Activated CD4-positive, alpha-beta T cell treated with anti-CD3 and anti-CD28 coated beads, Interleukin-2, amount 10 ng/mL, durations not matched to agents 24 days and 14 days (primary cell): ENCODE data around the gene C21orf91. TPM values are rescaled to one million over a fixed set of nuclear protein-coding genes. Genes with fewer than 3 reads are reported as not detected.
A peak's percentile ranks its signal among the peaks of the same experiment; 100 is the strongest.

ENCODE experiments used
- DNase-seq: peaks from one replicate; pipeline ENCODE4 v3.0.0; 2022
- H3K27ac Mint-ChIP-seq: one replicate; pipeline ENCODE4 v1.8.0; 2022; ENCODE audit warnings: mild to moderate bottlenecking, mixed read lengths
- H3K27me3 Mint-ChIP-seq: one replicate; pipeline ENCODE4 v1.8.0; 2022; ENCODE audit warnings: mixed read lengths
- H3K36me3 Mint-ChIP-seq: one replicate; pipeline ENCODE4 v1.8.0; 2022; ENCODE audit warnings: low read depth, mild to moderate bottlenecking, mixed read lengths
- H3K4me1 Mint-ChIP-seq: one replicate; pipeline ENCODE4 v1.8.0; 2021; ENCODE audit warnings: mixed read lengths
- H3K4me3 Mint-ChIP-seq: one replicate; pipeline ENCODE4 v1.8.0; 2022; ENCODE audit warnings: mild to moderate bottlenecking, moderate library complexity, mixed read lengths
- H3K9me3 Mint-ChIP-seq: one replicate; pipeline ENCODE4 v1.8.0; 2021; ENCODE audit warnings: mixed read lengths
- intact Hi-C: fragments of 100-400 bp; cut with micrococcal nuclease; formaldehyde crosslinking; loops from one replicate; pipeline ENCODE4 v1.15.1; 2023
- total RNA-seq: library from RNA; stranded (reverse); gene quantifications from 2 replicates; pipeline ENCODE4 v1.2.3, GENCODE V29; 2022

Gene C21orf91
- 37.0 and 39.6 TPM in 2 replicates for total RNA-seq

DNA sequence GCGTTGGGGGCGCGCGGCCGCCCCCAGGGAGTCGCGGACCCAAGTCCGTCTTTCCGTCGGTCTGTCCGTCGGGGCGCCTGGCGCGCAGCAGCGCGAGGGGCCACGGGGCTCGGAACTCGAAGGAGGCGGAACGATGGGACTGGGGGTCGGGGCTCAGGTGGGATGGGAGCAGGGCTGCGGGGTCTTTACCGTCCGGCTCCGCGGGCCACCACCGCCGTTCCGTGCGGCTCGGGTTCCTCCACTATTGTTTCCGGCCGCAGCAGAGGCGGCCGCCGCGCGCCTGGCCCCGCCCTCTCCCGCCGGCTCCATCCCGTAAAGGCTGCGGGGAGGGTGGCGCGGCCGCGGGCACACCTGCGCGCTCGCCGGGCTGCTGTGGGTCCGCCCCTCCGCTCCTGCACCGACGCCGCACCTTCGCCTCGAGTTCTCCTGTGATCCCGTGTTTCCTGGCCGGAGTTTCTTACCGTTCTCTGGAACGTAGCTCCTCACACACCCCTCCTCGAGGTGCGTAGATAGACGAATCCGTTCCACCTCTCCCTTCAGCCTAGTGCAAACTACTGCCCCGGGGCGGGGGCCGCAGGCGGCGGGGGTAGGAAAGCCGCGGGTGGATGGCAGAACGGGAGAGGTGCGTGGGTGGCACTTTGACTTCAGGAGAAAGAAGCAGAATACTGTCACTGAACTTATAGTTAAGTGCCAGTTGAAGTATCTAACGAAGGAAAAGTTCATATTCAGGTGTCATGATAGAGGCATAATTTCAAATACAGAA lies at the start of gene C21orf91:
Gene C21orf91, minus strand, starts transcription at position 243 of the 763 bp plus-strand sequence. CDS start 1,038 bp downstream, outside the sequence.
- peaks cover 36% of the 10 kb centered on the region for H3K4me1 Mint-ChIP-seq

DNA sequence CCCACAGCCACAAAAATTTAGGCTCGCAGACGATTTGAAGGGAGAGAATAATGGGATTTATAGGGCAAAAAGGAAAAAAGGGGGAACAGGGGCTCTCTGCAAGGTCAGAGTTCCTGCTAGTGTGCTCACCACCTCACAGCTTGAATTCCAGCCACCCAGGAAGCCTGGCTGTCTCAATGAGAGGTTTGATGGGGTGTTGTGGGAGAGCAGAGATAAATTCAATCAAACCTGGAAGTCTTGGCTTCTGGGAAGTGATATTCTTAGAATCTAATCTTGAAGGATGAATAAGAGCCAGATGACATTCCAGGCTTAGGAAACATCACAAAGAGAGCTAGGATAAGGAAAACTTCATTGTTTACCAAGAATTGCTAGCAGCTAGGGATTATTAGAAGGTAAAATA lies 47.4 kb upstream of the C21orf91 start:
- no peak for DNase-seq
- Mint-ChIP-seq H3K36me3 (no peaks in the 10 kb centered on the region), H3K4me1 (no peaks in the 10 kb centered on the region), H3K9me3 (peaks cover 5% of the 10 kb centered on the region), H3K27ac (no peak overlapping the region), H3K27me3 (no peaks in the 10 kb centered on the region), H3K4me3 (no peak overlapping the region)
- intact Hi-C loops: no loop called here

More for the DNA sequence above, at the start of gene C21orf91:
- Mint-ChIP-seq H3K9me3 (peaks cover 9% of the 10 kb centered on the region), H3K27me3 (no peaks in the 10 kb centered on the region), H3K4me3 (peak within 1 kb of the TSS; percentile 85), H3K27ac (peak within 1 kb of the TSS; percentile 100), H3K36me3 (peaks cover 37% of the 10 kb centered on the region)
- peak; percentile 97 for DNase-seq
- intact Hi-C loops: loop anchor here (1.0 to 5.0 kb wide), 5 partner anchors 23 to 207 kb away; partner anchors contain the start of gene BTG3

DNA sequence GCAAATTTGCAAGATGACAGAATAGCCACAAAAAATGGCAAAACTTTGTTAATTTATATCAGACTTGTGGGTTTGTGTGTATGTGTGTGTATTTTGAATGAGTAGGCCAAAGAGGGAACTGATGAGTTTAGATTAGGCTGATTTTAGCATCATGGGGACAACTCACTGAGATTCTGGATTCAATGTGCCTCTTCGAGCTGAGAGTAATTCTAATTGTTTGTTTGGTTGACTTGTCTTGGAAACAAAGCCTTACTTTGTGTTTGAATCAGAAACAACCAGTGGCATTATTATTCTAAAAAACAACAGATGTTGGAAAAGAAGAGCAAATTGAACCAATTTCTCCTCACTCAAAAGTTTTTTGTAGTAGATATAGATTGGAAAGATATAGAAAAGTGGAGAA lies 40.5 kb upstream of the C21orf91 start:
- no peak overlapping the region for H3K4me3 Mint-ChIP-seq
- DNase-seq: no peak
- H3K27me3 Mint-ChIP-seq: no peaks in the 10 kb centered on the region
- no peaks in the 10 kb centered on the region for H3K4me1 Mint-ChIP-seq
- no peak overlapping the region for H3K27ac Mint-ChIP-seq
- intact Hi-C loops: no loop called here
- peaks cover 5% of the 10 kb centered on the region for H3K9me3 Mint-ChIP-seq
- H3K36me3 Mint-ChIP-seq: no peaks in the 10 kb centered on the region

DNA sequence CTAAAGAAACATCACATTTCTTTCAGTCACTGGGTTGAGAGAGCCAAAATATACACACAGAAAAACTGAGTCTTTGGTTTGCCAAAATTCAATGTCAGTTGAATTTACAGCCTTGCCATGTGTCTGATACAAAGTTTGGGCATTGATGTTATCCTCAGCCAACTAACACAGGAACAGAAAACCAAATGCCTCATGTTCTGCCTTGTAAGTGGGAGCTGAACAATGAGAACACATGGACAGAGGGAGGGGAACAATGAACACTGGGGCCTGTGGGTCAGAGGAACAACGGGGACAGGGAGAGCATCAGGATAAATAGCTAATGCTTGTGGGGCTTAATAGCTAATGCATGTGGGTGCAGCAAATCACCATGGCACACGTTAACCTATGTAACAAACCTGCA lies 39.6 kb upstream of the C21orf91 start:
- Mint-ChIP-seq H3K36me3 (no peaks in the 10 kb centered on the region), H3K9me3 (peaks cover 5% of the 10 kb centered on the region), H3K27me3 (no peaks in the 10 kb centered on the region), H3K4me1 (no peaks in the 10 kb centered on the region), H3K4me3 (no peak overlapping the region), H3K27ac (no peak overlapping the region)
- DNase-seq: no peak
- intact Hi-C loops: no loop called here

DNA sequence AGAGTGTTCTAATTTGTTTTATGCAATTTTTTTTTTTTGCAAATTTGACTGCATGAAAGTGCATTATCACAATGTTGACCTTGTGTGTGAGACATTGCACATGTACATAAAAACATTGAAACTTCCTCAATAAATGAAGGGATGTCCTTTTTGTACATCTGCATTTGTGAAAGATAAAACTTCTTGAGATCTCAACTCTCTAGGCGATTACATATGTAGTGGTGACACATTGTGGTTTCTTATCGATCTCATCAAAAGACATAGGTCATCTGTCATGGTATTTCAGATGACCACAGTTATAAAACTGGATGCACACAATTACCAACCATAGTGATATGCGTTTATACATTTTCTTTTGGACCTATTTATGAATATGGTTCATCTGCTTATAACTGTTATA lies 35.6 kb upstream of the C21orf91 start:
- no peaks in the 10 kb centered on the region for H3K4me1 Mint-ChIP-seq
- no peaks in the 10 kb centered on the region for H3K36me3 Mint-ChIP-seq
- H3K27ac Mint-ChIP-seq: no peak overlapping the region
- intact Hi-C loops: no loop called here
- no peak overlapping the region for H3K4me3 Mint-ChIP-seq
- H3K9me3 Mint-ChIP-seq: peaks cover 5% of the 10 kb centered on the region
- DNase-seq: no peak
- H3K27me3 Mint-ChIP-seq: no peaks in the 10 kb centered on the region

DNA sequence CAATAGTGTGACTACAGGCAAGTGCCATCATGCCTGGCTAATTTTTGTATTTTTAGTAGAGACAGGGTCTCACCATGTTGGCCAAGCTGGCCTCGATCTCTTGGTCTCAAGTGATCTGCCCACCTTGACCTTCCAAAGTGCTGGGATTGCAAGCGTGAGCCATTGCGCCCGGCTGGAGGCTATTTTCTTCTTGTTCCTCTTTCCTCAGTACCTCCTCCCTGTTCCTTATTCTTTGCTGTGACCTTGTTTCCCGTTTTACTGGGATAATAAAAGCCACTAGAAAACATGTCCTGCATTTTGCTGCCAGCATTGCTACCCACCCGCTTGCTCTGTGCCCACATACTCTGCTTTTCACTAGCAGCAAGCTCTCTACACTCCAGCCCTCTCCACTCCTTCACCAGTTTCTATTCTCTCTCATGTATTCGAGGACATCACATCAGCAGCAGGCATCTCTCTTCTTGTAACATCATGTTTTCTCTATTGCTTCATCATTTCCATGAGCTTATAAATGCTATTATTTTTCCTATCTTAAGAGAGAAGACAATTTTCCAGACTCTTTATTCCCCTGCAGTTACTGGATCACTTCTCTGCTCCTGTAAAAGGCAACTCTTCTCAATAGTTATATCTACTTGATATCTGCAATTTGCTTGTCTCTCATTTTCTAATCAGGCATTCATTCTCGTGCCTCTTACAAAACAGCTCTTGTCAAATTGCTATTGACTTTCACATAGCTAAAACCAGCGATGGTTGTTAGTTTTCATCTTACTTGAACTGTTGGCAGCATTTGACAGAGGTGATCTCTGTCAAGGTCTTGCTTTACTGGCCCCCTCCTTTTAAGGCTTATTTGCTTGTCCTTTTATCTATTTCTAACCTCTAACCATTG lies 34.5 kb upstream of the C21orf91 start:
- Mint-ChIP-seq H3K27me3 (no peaks in the 10 kb centered on the region), H3K36me3 (no peaks in the 10 kb centered on the region), H3K27ac (no peak overlapping the region), H3K4me1 (no peaks in the 10 kb centered on the region), H3K9me3 (peaks cover 5% of the 10 kb centered on the region), H3K4me3 (no peak overlapping the region)
- DNase-seq: no peak
- intact Hi-C loops: no loop called here

DNA sequence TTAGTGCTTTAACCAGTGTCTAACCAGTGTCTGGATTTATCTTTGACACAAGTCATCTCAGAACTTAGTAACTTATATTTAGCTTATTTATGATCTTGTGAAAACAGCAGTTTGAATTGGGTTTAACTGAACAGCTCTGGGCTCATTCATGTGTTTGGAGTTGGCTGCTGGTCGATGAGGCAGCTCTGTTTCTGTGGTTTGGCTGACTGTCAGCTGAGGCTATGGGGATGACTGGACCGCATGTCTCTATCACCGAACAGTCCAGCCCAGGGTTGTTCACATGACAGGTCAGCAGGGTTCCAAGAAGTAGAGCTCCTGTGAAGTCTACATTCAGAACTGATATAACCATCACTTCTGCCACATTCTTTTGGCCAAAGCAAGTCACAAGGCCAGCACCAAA lies 29.1 kb upstream of the C21orf91 start:
- no peaks in the 10 kb centered on the region for H3K27me3 Mint-ChIP-seq
- H3K27ac Mint-ChIP-seq: no peak overlapping the region
- intact Hi-C loops: no loop called here
- peaks cover 9% of the 10 kb centered on the region for H3K9me3 Mint-ChIP-seq
- no peak overlapping the region for H3K4me3 Mint-ChIP-seq
- H3K36me3 Mint-ChIP-seq: no peaks in the 10 kb centered on the region
- no peaks in the 10 kb centered on the region for H3K4me1 Mint-ChIP-seq
- no peak for DNase-seq

DNA sequence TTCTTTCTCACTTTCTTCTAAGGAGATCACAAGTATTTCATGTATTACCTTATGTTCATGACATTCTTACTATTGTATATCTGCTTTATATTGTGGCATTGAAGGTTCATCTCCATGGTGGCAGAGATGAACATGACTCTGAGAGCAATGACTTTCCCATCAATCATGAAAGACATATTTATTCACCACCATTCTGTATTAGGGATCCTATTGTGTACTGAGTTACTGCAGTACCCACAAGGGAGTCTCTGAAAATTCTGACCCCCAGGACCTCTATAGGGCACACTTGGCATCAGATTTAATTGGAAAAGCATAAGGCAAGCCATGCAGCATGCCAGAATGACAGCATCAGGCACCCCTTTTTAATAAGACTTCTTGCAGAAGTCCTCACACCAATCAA lies 21.9 kb upstream of the C21orf91 start:
- no peaks in the 10 kb centered on the region for H3K36me3 Mint-ChIP-seq
- intact Hi-C loops: no loop called here
- no peak for DNase-seq
- no peaks in the 10 kb centered on the region for H3K4me1 Mint-ChIP-seq
- H3K4me3 Mint-ChIP-seq: no peak overlapping the region
- peaks cover 2% of the 10 kb centered on the region for H3K27me3 Mint-ChIP-seq
- no peak overlapping the region for H3K27ac Mint-ChIP-seq
- H3K9me3 Mint-ChIP-seq: peaks cover 5% of the 10 kb centered on the region

DNA sequence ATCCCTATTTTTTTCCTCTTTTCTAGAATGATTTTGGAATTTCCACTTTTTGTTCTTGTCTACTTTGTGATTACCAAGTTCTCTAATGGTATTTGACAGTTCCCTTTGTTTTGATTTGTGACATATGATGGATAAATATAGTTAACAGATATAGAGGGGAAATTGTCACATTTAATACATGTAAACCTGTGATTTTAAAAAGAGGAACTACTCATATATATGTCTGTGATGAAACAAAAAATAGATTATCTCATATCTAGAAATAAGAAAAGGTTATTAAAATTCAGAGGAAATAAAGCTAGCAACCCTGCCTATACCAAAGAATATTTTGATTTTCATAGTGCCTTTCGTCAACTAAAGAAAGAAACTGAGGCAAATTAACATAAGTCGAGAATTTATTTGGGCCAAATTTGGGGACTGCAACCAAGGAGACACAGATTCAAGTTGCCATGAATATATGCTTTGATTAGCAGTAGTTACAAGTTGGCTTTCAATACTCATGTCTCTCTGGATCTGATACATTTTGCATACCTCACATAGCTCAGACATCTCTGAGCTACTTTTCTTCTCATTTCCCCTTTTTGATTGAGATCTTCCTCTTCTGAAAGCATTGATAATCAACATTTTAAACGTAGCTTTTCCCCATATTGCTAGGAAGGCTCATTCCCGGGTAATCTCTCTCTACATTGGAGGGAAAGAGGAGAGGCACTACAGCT lies 15.6 kb upstream of the C21orf91 start:
- H3K9me3 Mint-ChIP-seq: peaks cover 13% of the 10 kb centered on the region
- H3K36me3 Mint-ChIP-seq: no peaks in the 10 kb centered on the region
- no peak overlapping the region for H3K27ac Mint-ChIP-seq
- peaks cover 5% of the 10 kb centered on the region for H3K27me3 Mint-ChIP-seq
- intact Hi-C loops: no loop called here
- no peak for DNase-seq
- no peak overlapping the region for H3K4me3 Mint-ChIP-seq
- H3K4me1 Mint-ChIP-seq: no peaks in the 10 kb centered on the region

DNA sequence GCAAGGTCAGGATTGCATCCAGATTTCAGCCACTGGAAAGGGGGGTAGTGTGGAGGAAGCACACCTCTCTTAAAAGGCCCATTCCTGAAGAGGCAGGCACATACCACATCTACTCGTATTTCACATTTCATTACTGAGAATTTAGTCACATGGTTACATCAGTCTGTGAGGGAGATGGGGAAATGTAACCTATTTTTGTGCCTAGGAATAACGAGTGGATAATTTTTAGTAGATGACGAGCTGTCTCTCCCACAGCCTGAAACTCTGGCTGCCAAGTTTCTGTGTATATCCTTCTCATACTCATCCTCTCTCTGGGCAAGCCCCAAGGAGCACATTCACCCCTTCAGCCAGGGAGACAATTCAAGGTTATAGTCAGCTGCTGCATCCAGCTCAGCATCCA lies 10.3 kb upstream of the C21orf91 start:
- Mint-ChIP-seq H3K27me3 (peaks cover 5% of the 10 kb centered on the region), H3K36me3 (peaks cover 5% of the 10 kb centered on the region), H3K9me3 (peaks cover 16% of the 10 kb centered on the region), H3K4me1 (no peaks in the 10 kb centered on the region), H3K27ac (no peak overlapping the region), H3K4me3 (no peak overlapping the region)
- intact Hi-C loops: no loop called here
- no peak for DNase-seq

DNA sequence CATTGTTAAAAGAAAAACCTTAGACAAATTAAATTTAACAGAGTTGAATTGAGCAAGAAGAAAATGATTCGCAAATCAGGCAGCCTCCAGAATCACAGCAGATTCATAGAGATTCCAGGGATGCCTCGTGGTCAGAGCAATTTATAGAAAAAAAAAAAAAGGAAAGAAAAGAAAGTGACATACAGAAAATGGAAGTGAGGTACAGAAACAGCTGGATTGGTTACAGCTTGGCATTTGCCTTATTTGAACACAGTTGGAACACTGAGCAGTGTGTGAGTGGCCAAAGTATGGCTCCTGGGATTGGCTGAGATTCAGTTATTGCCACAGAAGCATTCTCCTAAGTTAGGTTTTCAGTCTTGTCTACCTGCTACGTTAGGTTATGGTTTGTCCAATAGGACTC lies 9.1 kb upstream of the C21orf91 start:
- H3K27me3 Mint-ChIP-seq: peaks cover 2% of the 10 kb centered on the region
- no peak overlapping the region for H3K27ac Mint-ChIP-seq
- intact Hi-C loops: no loop called here
- no peak overlapping the region for H3K4me3 Mint-ChIP-seq
- peaks cover 17% of the 10 kb centered on the region for H3K9me3 Mint-ChIP-seq
- no peak for DNase-seq
- H3K4me1 Mint-ChIP-seq: no peaks in the 10 kb centered on the region
- H3K36me3 Mint-ChIP-seq: peaks cover 10% of the 10 kb centered on the region

DNA sequence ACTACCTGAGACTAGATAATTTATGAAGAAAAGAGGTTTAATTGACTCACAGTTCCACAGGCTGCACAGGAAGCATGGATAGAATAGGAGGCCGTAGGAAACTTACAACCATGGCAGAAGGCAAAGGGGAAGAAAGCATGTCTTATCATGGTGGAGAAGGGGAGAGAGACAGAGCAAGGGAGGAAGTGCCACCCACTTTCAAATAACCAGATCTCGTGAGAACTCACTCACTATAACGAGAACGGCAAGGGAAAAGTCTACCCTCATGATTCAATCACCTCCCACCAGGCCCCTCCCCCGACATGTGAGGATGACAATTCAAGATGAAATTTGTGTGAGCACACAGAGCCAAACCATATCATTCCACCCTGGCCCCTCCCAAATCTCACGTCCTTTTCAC lies 4.7 kb upstream of the C21orf91 start:
- no peak overlapping the region for H3K27ac Mint-ChIP-seq
- peaks cover 12% of the 10 kb centered on the region for H3K36me3 Mint-ChIP-seq
- intact Hi-C loops: loop anchor here (5.0 kb wide), 1 partner anchor 78 kb away; no protein-coding TSS in a partner anchor
- peaks cover 20% of the 10 kb centered on the region for H3K9me3 Mint-ChIP-seq
- no peak overlapping the region for H3K4me3 Mint-ChIP-seq
- H3K27me3 Mint-ChIP-seq: no peaks in the 10 kb centered on the region
- peaks cover 14% of the 10 kb centered on the region for H3K4me1 Mint-ChIP-seq
- no peak for DNase-seq

DNA sequence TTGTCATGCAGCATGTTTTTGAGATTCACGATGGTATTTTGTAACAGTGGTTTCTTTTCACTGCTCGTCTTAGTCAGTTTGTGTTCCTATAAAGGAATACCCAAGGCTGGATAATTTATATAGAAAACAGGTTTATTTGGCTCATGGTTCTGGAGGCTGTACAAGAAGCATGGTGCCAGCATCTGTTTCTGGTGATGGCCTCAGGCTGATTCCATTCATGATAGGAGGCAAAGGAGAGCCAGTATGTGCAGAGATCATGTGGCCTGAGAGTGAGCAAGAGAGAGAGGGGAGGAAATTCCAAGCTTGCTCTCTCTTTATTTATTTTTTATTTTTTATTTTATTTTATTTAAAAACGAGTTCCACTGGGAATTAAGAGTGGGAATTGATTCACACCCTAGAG lies 2.0 kb upstream of the C21orf91 start:
- H3K27me3 Mint-ChIP-seq: no peaks in the 10 kb centered on the region
- peaks cover 20% of the 10 kb centered on the region for H3K9me3 Mint-ChIP-seq
- H3K36me3 Mint-ChIP-seq: peaks cover 30% of the 10 kb centered on the region
- peaks cover 24% of the 10 kb centered on the region for H3K4me1 Mint-ChIP-seq
- peak overlapping the region; percentile 100 for H3K27ac Mint-ChIP-seq
- DNase-seq: no peak
- intact Hi-C loops: loop anchor here (5.0 kb wide), 1 partner anchor 81 kb away; no protein-coding TSS in a partner anchor
- H3K4me3 Mint-ChIP-seq: peak overlapping the region; percentile 85
